Activated T-cell treated with anti-CD3 and anti-CD28 coated beads, Interleukin-2, amount 50 U/mL, for 72 hours (primary cell): ENCODE results near the gene AADACL2. TPM values are rescaled to one million over a fixed set of nuclear protein-coding genes. Genes with fewer than 3 reads are reported as not detected.
"Not testable (repeated sequence)": the region's sequence is repeated elsewhere in the genome, so short reads cannot be mapped to it uniquely, and the experiment has no call there.

Source experiments
- ATAC-seq, 2 donors: fragments of 150-1000 bp; cut with Tn5 transposase; replicated peaks in 1 of 2; 2 replicates each; pipeline ENCODE4 v1.10.0; 2021; ENCODE audit warnings: moderate library complexity in 2 of 2, mild to moderate bottlenecking in 1 of 2
- DNase-seq, 2 donors: peaks; one replicate each; pipeline ENCODE4 v3.0.0; 2021 to 2022; ENCODE audit warnings: mixed read lengths in 1 of 2
- H3K27ac Mint-ChIP-seq: one replicate; pipeline ENCODE4 v1.8.0; 2022; ENCODE audit warnings: mild to moderate bottlenecking, moderate library complexity, mixed read lengths
- H3K27me3 Mint-ChIP-seq: one replicate; pipeline ENCODE4 v1.8.0; 2022; ENCODE audit warnings: low read depth, mixed read lengths
- H3K36me3 Mint-ChIP-seq, 2 donors: one replicate each; pipeline ENCODE4 v1.8.0; 2022; ENCODE audit warnings: mixed read lengths in 2 of 2, mild to moderate bottlenecking in 1 of 2; ENCODE audit not compliant: insufficient read depth in 2 of 2
- H3K4me1 Mint-ChIP-seq: one replicate; pipeline ENCODE4 v1.8.0; 2022; ENCODE audit warnings: low read depth, mixed read lengths
- H3K4me3 Mint-ChIP-seq, 2 donors: one replicate each; pipeline ENCODE4 v1.8.0; 2022; ENCODE audit warnings: mild to moderate bottlenecking in 2 of 2, mixed read lengths in 2 of 2, moderate library complexity in 2 of 2
- H3K9me3 Mint-ChIP-seq, 2 donors: one replicate each; pipeline ENCODE4 v1.8.0; 2022; ENCODE audit warnings: mixed read lengths in 2 of 2
- total RNA-seq, 2 donors: library from RNA; stranded (reverse); gene quantifications; one replicate each; pipeline ENCODE4 v1.2.3, GENCODE V29; 2022

AADACL2 gene
- total RNA-seq, 2 donors from 2014 or later: not detected

GRCh38 chr3:151770956-151771355, 37.2 kb downstream of the AADACL2 start:
- DNase-seq: no peak
- no peaks in the 10 kb centered on the region for H3K27me3 Mint-ChIP-seq
- no peak overlapping the region for H3K27ac Mint-ChIP-seq
- no peaks in the 10 kb centered on the region for H3K36me3 Mint-ChIP-seq
- no peak for ATAC-seq
- H3K9me3 Mint-ChIP-seq: no peaks in the 10 kb centered on the region
- H3K4me1 Mint-ChIP-seq: no peaks in the 10 kb centered on the region
- H3K4me3 Mint-ChIP-seq: no peak overlapping the region

- Mint-ChIP-seq H3K4me1 (no peaks in the 10 kb centered on the region), H3K27me3 (no peaks in the 10 kb centered on the region), H3K36me3 (no peaks in the 10 kb centered on the region), H3K27ac (no peak overlapping the region), H3K9me3 (no peaks in the 10 kb centered on the region), H3K4me3 (no peak overlapping the region)
- DNase-seq (no peak), ATAC-seq (no peak)
Measured at GRCh38 chr3:151772825-151773480, 39.2 kb downstream of the AADACL2 start.

- no peaks in the 10 kb centered on the region for H3K4me1 Mint-ChIP-seq
- no peak for ATAC-seq
Measured at GRCh38 chr3:151774235-151774634, 40.5 kb downstream of the AADACL2 start.

GRCh38 chr3:151774910-151775309, 41.2 kb downstream of the AADACL2 start:
- Mint-ChIP-seq H3K36me3 (no peaks in the 10 kb centered on the region), H3K27ac (no peak overlapping the region), H3K4me1 (no peaks in the 10 kb centered on the region), H3K27me3 (no peaks in the 10 kb centered on the region), H3K4me3 (no peak overlapping the region), H3K9me3 (no peaks in the 10 kb centered on the region)
- ATAC-seq: no peak
- DNase-seq: no peak

More at GRCh38 chr3:151774235-151774634, 40.5 kb downstream of the AADACL2 start:
- DNase-seq: no peak
- H3K27ac Mint-ChIP-seq: no peak overlapping the region
- no peaks in the 10 kb centered on the region for H3K36me3 Mint-ChIP-seq
- H3K4me3 Mint-ChIP-seq: no peak overlapping the region
- no peaks in the 10 kb centered on the region for H3K9me3 Mint-ChIP-seq
- no peaks in the 10 kb centered on the region for H3K27me3 Mint-ChIP-seq

GRCh38 chr3:151775314-151776258, 41.9 kb downstream of the AADACL2 start:
- no peaks in the 10 kb centered on the region for H3K4me1 Mint-ChIP-seq
- no peaks in the 10 kb centered on the region for H3K27me3 Mint-ChIP-seq

GRCh38 chr3:151776259-151776740, 42.6 kb downstream of the AADACL2 start:
- Mint-ChIP-seq H3K27me3 (no peaks in the 10 kb centered on the region), H3K4me1 (no peaks in the 10 kb centered on the region), H3K9me3 (no peaks in the 10 kb centered on the region), H3K27ac (no peak overlapping the region), H3K36me3 (no peaks in the 10 kb centered on the region), H3K4me3 (no peak overlapping the region)
- no peak for DNase-seq
- ATAC-seq: no peak

More at GRCh38 chr3:151775314-151776258, 41.9 kb downstream of the AADACL2 start:
- Mint-ChIP-seq H3K27ac (no peak overlapping the region), H3K9me3 (no peaks in the 10 kb centered on the region), H3K36me3 (no peaks in the 10 kb centered on the region), H3K4me3 (no peak overlapping the region)
- no peak for ATAC-seq
- DNase-seq: no peak

GRCh38 chr3:151777880-151778279, 44.2 kb downstream of the AADACL2 start:
- Mint-ChIP-seq H3K27me3 (no peaks in the 10 kb centered on the region), H3K4me1 (no peaks in the 10 kb centered on the region), H3K27ac (no peak overlapping the region), H3K4me3 (no peak overlapping the region), H3K36me3 (no peaks in the 10 kb centered on the region), H3K9me3 (no peaks in the 10 kb centered on the region)
- DNase-seq: no peak
- no peak for ATAC-seq

GRCh38 chr3:151787626-151788025, 53.9 kb downstream of the AADACL2 start:
- no peaks in the 10 kb centered on the region for H3K27me3 Mint-ChIP-seq
- no peak overlapping the region for H3K27ac Mint-ChIP-seq
- H3K9me3 Mint-ChIP-seq: peaks cover 0 to 2% of the 10 kb centered on the region in 2 donors
- no peak for ATAC-seq
- no peaks in the 10 kb centered on the region for H3K4me1 Mint-ChIP-seq
- H3K4me3 Mint-ChIP-seq: no peak overlapping the region
- no peak for DNase-seq
- no peaks in the 10 kb centered on the region for H3K36me3 Mint-ChIP-seq

- H3K27ac Mint-ChIP-seq: no peak overlapping the region
- ATAC-seq: no peak
Measured at GRCh38 chr3:151788401-151788800, 54.7 kb downstream of the AADACL2 start.

GRCh38 chr3:151789853-151790463, 56.2 kb downstream of the AADACL2 start:
- peaks cover 0 to 2% of the 10 kb centered on the region in 2 donors for H3K9me3 Mint-ChIP-seq
- H3K27me3 Mint-ChIP-seq: peaks cover 5% of the 10 kb centered on the region
- no peak for DNase-seq
- H3K4me3 Mint-ChIP-seq: no peak overlapping the region
- H3K27ac Mint-ChIP-seq: no peak overlapping the region
- no peaks in the 10 kb centered on the region for H3K4me1 Mint-ChIP-seq
- no peak for ATAC-seq
- H3K36me3 Mint-ChIP-seq: no peaks in the 10 kb centered on the region

More at GRCh38 chr3:151788401-151788800, 54.7 kb downstream of the AADACL2 start:
- no peaks in the 10 kb centered on the region for H3K36me3 Mint-ChIP-seq
- H3K4me3 Mint-ChIP-seq: no peak overlapping the region
- DNase-seq: no peak
- H3K27me3 Mint-ChIP-seq: no peaks in the 10 kb centered on the region
- H3K4me1 Mint-ChIP-seq: no peaks in the 10 kb centered on the region
- peaks cover 0 to 2% of the 10 kb centered on the region in 2 donors for H3K9me3 Mint-ChIP-seq

GRCh38 chr3:151790763-151791162, 57.0 kb downstream of the AADACL2 start:
- not testable (repeated sequence) for H3K27ac Mint-ChIP-seq, H3K9me3 Mint-ChIP-seq, DNase-seq, H3K4me1 Mint-ChIP-seq, ATAC-seq, H3K27me3 Mint-ChIP-seq, H3K36me3 Mint-ChIP-seq, H3K4me3 Mint-ChIP-seq

GRCh38 chr3:151792411-151792810, 58.7 kb downstream of the AADACL2 start:
- H3K4me3 Mint-ChIP-seq: no peak overlapping the region
- DNase-seq: no peak
- H3K27me3 Mint-ChIP-seq: peaks cover 5% of the 10 kb centered on the region
- H3K9me3 Mint-ChIP-seq: peaks cover 0 to 2% of the 10 kb centered on the region in 2 donors
- no peak overlapping the region for H3K27ac Mint-ChIP-seq
- no peaks in the 10 kb centered on the region for H3K4me1 Mint-ChIP-seq
- no peak for ATAC-seq
- H3K36me3 Mint-ChIP-seq: no peaks in the 10 kb centered on the region

- Mint-ChIP-seq H3K27ac (no peak overlapping the region), H3K4me3 (no peak overlapping the region), H3K9me3 (peaks cover 0 to 2% of the 10 kb centered on the region in 2 donors), H3K4me1 (no peaks in the 10 kb centered on the region), H3K36me3 (no peaks in the 10 kb centered on the region), H3K27me3 (peaks cover 5% of the 10 kb centered on the region)
- DNase-seq (no peak), ATAC-seq (no peak)
Measured at GRCh38 chr3:151793636-151794035, 59.9 kb downstream of the AADACL2 start.
